SH-SY5Y (cell line): ENCODE measurements around the gene LMO7.

Experiments
- GATA2 ChIP-seq: IDR thresholded peaks from 2 replicates; pipeline ENCODE4 v1.6.1; 2011; ENCODE audit warnings: mild to moderate bottlenecking, low read depth, low read length
- GATA3 ChIP-seq: IDR thresholded peaks from 2 replicates; pipeline ENCODE4 v1.6.1; 2011; ENCODE audit warnings: low read depth, mild to moderate bottlenecking, low read length, moderate library complexity

DNA sequence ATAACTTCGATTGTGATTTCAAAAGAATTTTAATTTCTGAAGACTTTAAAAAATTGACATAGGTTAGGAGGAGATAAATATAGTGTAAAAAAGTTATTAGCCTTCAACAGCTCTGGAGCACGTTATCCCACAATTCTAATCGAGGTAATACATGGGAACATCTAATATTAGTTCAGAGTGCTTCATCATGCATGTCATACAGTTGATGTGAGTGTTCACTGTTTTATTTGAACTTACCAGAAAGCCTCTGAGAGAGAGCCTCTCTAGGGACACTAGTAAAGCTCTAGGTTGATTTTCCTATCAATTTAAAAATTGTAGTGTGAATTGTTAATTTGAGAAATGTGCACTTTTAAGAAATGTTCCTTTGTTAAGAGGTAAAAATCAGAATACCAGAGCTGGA is 140.4 kb downstream of the LMO7 start:
- TF ChIP-seq GATA2 (no peak), GATA3 (no peak)
